Aorta (tissue), 5 donors: ENCODE measurements around the gene DNAJB8. TPM values are rescaled to one million over a fixed set of nuclear protein-coding genes. Genes with fewer than 3 reads are reported as not detected.

Source experiments
- ATAC-seq: fragments of 200-7000 bp; cut with Tn5 transposase; one replicate; pipeline ENCODE4 v1.9.1; 2022; ENCODE audit warnings: moderate library complexity; ENCODE audit not compliant: low FRiP score
- DNase-seq, 2 donors: peaks; one replicate each; pipeline ENCODE4 v3.0.0-alpha.2; 2020
- H3K27ac ChIP-seq, 2 donors: one replicate each; pipeline ENCODE4 v1.5.1; 2013; ENCODE audit warnings: low read length in 2 of 2, mild to moderate bottlenecking in 2 of 2, moderate library complexity in 2 of 2, control low read depth in 1 of 2, inconsistent platforms in 1 of 2, low read depth in 1 of 2
- H3K27me3 ChIP-seq, 2 donors: one replicate each; pipeline ENCODE4 v1.6.1; 2013; ENCODE audit warnings: control low read depth in 1 of 2, low read length in 1 of 2, mild to moderate bottlenecking in 1 of 2, moderate library complexity in 1 of 2; ENCODE audit not compliant: insufficient read depth in 2 of 2, control insufficient read depth in 1 of 2
- H3K36me3 ChIP-seq, 2 donors: one replicate each; pipeline ENCODE4 v1.6.1; 2013; ENCODE audit warnings: control low read depth in 1 of 2, low read length in 1 of 2, mild to moderate bottlenecking in 1 of 2; ENCODE audit not compliant: insufficient read depth in 2 of 2, control insufficient read depth in 1 of 2
- H3K4me1 ChIP-seq, 2 donors: one replicate each; pipeline ENCODE4 v1.6.1; 2013; ENCODE audit warnings: low read length in 2 of 2, control low read depth in 1 of 2, mild to moderate bottlenecking in 1 of 2, moderate library complexity in 1 of 2; ENCODE audit not compliant: insufficient read depth in 2 of 2, control insufficient read depth in 1 of 2
- H3K4me3 ChIP-seq, 2 donors: one replicate each; pipeline ENCODE4 v1.5.1; 2013; ENCODE audit warnings: low read length in 2 of 2, control low read depth in 1 of 2, mild to moderate bottlenecking in 1 of 2
- H3K9me3 ChIP-seq: one replicate; pipeline ENCODE4 v1.6.1; 2013; ENCODE audit warnings: mild to moderate bottlenecking, low read length; ENCODE audit not compliant: control insufficient read depth
- WGBS, 2 donors: extraction: QIAGEN DNeasy Blood & Tissue Kit; methylation state at CpG; one replicate each; pipeline ENCODE4 v1.1.7; 2013; 5-methylcytosine and 5-hydroxymethylcytosine counted together
- intact Hi-C, 2 donors: fragments of 100-400 bp; cut with DNase I; formaldehyde crosslinking; loops; one replicate each; pipeline versions ENCODE4 v1.14.2 to v1.15.0; 2022
- polyA plus RNA-seq, 2 donors: library from polyadenylated mRNA; stranded (reverse); fragments of 200-250 nt; gene quantifications; one replicate each; pipeline ENCODE4 v1.2.3, GENCODE V29; 2013
- total RNA-seq, 2 donors: library from RNA; stranded (reverse); fragmentation: NEBNext Ultra II Directional; extraction: Animal tissue kit (Norgen Biotek cat#: 25700); gene quantifications; one replicate each; pipeline ENCODE4 v1.2.1, GENCODE V29; 2021
- donor health status: healthy with polysubstance abuse.
- donor health status: Bipolar disorder and iron deficiency.
- donor health status: DM: no; HTN: no; CAD: no.
- donor health status: DM: no; HTN: no; CAD: no.
- donor health status: DM: yes; HTN: yes; CAD: no.

DNAJB8 gene
- total and polyA plus RNA-seq, 4 donors = not detected

DNA sequence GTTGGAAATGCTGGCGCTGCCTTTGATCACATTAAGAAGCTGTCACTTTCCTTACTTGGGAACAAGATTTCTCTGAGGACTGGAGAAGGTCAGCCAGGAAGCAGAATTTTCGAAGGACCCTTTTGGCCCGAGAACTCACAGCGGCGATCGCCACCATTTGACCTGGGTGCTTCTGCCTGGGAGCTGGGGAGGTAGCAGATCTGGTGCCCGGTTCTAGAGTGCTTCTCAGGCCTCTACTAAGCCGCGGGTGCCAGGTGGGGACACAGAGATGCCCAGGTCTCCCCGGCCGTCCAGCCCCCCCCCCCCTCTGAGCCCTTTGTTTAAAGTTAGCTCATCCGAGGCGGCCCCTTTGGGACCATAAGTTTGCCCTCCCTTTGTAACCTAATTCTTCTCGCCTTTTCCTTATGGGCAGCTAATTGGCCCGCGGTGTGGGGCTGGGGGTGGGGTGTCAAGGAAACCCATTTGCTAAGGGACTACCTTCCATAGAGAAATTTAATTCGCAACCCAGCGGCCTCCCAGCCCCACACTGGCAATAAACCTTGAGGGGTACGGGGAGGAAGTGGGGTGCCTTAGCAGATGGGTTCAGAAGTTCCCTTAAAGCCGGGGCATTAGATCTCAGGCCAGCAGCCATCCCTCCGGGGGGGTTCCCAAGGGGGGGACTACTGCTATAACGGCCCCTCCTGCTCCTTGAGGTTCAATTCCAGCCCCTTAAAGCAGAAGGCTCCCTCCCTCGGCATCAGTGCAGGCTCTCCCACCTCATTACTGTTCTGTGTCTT is 24.4 kb upstream of the DNAJB8 start:
- H3K9me3 ChIP-seq = no peaks in the 10 kb centered on the region
- no peak for ATAC-seq
- 13 to 39% methylated on average over 23 of the region's 23 CpGs for WGBS, 2 donors
- intact Hi-C loops = no loop called here
- no peaks in the 10 kb centered on the region for H3K36me3 ChIP-seq
- no peak overlapping the region for H3K4me3 ChIP-seq
- H3K27ac ChIP-seq = no peak overlapping the region
- H3K4me1 ChIP-seq = no peaks in the 10 kb centered on the region
- no peaks in the 10 kb centered on the region for H3K27me3 ChIP-seq
- DNase-seq = peak in 1 of 2 donors; percentile 60

DNA sequence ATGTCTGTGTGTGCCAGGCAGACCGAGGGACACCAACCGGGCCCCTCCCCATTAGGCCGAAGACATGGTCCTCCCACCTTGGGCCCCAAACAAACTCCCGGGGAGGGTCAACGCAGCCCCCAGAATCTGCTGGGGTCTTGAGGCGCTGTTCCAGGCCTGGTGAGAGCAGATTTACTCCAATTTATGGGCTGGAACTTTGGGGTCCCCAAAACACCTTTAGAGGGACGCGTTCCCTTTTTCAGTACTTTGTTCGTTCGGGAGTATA is 23.9 kb upstream of the DNAJB8 start:
- intact Hi-C loops = no loop called here
- WGBS, 2 donors = 17 to 38% methylated on average over 10 of the region's 10 CpGs
- Histone ChIP-seq H3K4me1 (no peaks in the 10 kb centered on the region), H3K27ac (no peak overlapping the region), H3K4me3 (no peak overlapping the region), H3K36me3 (no peaks in the 10 kb centered on the region), H3K9me3 (no peaks in the 10 kb centered on the region), H3K27me3 (no peaks in the 10 kb centered on the region)
- peak in 1 of 2 donors; percentile 75 for DNase-seq
- no peak for ATAC-seq

DNA sequence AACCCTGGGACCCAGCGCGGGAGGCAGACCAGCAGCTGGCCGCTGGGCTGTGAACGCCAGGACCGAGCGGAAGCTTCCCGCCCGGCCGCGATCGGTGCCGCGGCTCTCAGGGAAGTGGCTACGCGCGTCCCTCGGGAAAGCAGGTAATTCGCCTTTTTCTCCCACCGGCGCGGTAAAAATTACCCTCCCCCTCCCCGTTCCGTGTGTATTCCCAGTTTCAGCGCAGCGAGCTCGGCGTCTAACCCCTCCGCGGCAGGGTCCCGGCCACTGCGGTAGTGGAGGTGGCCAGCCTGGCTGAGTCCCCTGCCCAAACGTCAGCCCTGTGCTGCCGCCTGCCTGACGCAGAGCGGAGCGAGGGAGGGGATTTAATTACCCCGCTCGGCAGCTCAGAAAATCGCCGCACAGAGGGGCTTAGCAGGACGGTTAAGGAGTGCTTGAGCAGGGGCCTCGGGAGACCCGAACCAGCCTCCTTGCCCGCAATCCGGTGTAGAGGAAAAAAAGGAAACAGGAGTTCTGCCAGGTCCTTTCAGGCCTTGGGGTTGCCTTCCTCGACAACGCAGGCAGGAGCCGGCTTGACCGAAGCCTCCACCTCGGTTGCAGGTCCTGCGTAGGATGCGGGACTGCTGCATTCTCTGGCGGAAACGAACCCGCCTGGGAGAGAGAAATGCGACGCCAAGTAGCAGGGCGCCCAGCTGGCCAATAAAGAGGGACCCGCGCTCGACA is 23.4 kb upstream of the DNAJB8 start:
- no peak overlapping the region for H3K27ac ChIP-seq
- no peak for ATAC-seq
- H3K27me3 ChIP-seq = no peaks in the 10 kb centered on the region
- no peaks in the 10 kb centered on the region for H3K36me3 ChIP-seq
- no peaks in the 10 kb centered on the region for H3K4me1 ChIP-seq
- intact Hi-C loops = loop anchor here in 1 of 2 donors (5.0 kb wide), 1 partner anchor 58 kb away; no protein-coding TSS in a partner anchor
- WGBS, 2 donors = 3 to 8% methylated on average over 61 of the region's 61 CpGs
- DNase-seq = peak in 1 of 2 donors; percentile 78
- no peaks in the 10 kb centered on the region for H3K9me3 ChIP-seq
- peak overlapping the region; percentile 37 to 39 for H3K4me3 ChIP-seq

DNA sequence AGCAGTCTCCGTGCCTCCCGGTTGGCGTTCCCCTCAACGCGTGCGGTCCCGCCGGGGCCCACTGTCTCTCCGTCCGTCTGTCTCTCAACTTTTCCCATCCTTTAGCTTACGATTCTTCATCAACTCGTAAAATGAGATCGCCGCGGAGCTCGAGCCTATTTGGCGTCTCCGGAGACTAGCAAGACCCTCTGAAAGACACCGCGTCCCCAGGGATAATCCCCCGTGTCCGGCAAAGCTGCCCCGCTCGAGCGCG is 22.9 kb upstream of the DNAJB8 start:
- 0 to 1% methylated on average over 26 of the region's 26 CpGs for WGBS, 2 donors
- Histone ChIP-seq H3K27ac (no peak overlapping the region), H3K4me3 (peak overlapping the region; percentile 37 to 39), H3K27me3 (no peaks in the 10 kb centered on the region), H3K4me1 (no peaks in the 10 kb centered on the region), H3K36me3 (no peaks in the 10 kb centered on the region), H3K9me3 (no peaks in the 10 kb centered on the region)
- no peak for ATAC-seq
- intact Hi-C loops = loop anchor here in 1 of 2 donors (5.0 kb wide), 1 partner anchor 57 kb away; no protein-coding TSS in a partner anchor
- DNase-seq = no peak

DNA sequence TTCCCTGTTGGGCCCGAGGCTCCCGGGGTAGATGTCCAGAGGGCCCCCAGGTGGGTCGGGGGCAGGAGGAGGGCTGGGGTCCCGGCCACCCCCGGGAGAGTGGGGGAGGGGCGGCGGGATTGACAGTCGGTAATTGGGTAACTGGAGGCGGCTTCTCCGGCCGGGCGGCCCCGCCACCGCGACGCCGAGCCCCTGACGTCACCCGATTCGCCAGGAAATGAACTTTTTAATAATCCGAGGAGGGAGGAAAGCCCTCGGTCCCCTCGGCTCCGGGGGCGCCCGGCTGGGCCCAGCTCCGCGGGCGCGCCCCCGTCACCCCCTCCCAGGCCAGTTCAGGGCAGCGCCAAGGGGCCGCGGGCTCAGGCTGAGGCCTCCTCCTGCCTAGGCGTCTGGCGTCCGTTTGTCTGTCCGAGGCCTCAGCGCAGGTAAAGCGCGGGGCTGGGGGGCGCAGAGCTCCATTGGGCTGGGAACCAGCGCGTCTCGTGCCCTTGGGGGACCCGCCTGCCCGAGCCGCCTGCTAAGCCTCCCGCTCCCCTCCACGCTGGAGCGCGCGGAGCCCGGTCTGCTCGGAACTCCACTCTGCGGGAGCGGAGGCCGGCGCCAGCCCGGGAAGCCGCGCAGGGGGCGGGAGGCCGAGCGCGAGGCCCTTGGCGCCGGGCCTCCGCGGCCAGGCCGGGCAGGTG is 22.4 kb upstream of the DNAJB8 start:
- WGBS, 2 donors = 0 to 1% methylated on average over 63 to 71 of the region's 71 CpGs
- ATAC-seq (peak; percentile 27), DNase-seq (peak in 1 of 2 donors; percentile 86)
- no peaks in the 10 kb centered on the region for H3K27me3 ChIP-seq
- peak overlapping the region; percentile 37 to 39 for H3K4me3 ChIP-seq
- no peak overlapping the region for H3K27ac ChIP-seq
- no peaks in the 10 kb centered on the region for H3K4me1 ChIP-seq
- no peaks in the 10 kb centered on the region for H3K9me3 ChIP-seq
- no peaks in the 10 kb centered on the region for H3K36me3 ChIP-seq
- intact Hi-C loops = loop anchor here in 1 of 2 donors (5.0 kb wide), 1 partner anchor 57 kb away; no protein-coding TSS in a partner anchor

DNA sequence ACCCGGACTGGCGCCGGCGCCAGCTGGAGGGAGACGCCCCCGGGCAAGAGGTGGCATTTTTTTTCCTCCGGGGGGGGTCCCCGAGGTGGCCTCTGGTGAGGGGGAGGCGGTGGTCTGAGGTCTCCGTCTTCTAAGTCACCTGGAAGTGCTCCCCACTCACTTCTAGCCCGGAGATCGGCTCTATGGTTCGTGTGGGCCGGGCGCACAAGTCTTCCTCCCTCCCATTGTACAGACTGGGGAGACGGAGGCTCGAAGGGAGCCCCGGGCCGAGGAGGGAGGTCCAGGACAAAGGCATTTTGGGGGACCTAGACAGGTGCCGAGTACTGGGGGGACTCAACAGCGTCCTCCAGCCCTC is 21.9 kb upstream of the DNAJB8 start:
- Histone ChIP-seq H3K36me3 (no peaks in the 10 kb centered on the region), H3K4me1 (no peaks in the 10 kb centered on the region), H3K9me3 (no peaks in the 10 kb centered on the region), H3K27ac (no peak overlapping the region), H3K27me3 (no peaks in the 10 kb centered on the region), H3K4me3 (peak overlapping the region; percentile 37 to 39)
- ATAC-seq = no peak
- 3 to 4% methylated on average over 20 to 21 of the region's 21 CpGs for WGBS, 2 donors
- intact Hi-C loops = loop anchor here in 1 of 2 donors (5.0 kb wide), 1 partner anchor 56 kb away; no protein-coding TSS in a partner anchor
- no peak for DNase-seq

DNA sequence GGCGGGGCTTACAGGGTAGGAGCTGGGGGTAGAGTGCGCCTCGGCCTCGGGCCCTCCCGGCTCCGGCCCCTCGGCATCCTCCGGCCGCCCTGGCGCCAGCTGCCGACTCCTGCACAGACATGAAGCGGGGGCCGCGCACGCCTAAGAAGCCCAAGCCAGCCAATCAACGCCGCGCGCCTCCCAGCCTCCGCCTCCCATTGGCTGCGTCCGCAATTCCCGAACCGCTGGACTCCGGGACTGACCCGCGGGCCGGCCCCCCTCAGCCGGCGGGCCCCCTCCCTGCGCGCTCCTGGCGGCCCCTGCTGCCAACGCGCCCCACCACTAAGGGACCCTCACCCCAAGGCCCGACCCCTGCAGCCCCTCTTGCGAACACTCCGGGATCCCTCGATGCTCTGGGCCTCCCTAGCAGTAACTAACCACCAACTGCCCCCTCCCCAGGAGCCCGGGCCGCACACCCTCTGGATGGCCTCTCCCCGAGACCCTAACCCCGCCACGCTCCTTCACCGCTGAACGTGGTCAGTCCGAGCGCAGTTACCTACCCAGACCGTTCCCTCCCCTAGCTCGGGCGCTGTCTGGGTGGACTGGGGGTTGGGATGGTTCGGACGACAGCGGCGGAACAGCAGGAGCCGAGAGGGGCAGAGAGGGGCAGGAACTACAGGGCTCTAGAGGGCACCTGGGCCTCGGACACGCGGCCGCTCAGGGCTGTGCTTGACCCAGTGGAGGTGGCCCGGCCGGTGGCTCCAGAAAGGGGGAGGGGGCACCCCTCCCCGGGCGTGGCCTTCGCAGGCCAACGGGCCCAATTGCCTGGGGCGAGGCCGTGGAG is 21.3 kb upstream of the DNAJB8 start:
- H3K27me3 ChIP-seq = no peaks in the 10 kb centered on the region
- H3K27ac ChIP-seq = no peak overlapping the region
- no peaks in the 10 kb centered on the region for H3K36me3 ChIP-seq
- no peaks in the 10 kb centered on the region for H3K4me1 ChIP-seq
- WGBS, 2 donors = 1 to 2% methylated on average over 55 to 68 of the region's 68 CpGs
- peak; percentile 81 to 94 for DNase-seq
- intact Hi-C loops = loop anchor here in 1 of 2 donors (5.0 kb wide), 1 partner anchor 56 kb away; no protein-coding TSS in a partner anchor
- H3K9me3 ChIP-seq = no peaks in the 10 kb centered on the region
- peak; percentile 75 for ATAC-seq
- peak overlapping the region; percentile 24 to 62 for H3K4me3 ChIP-seq

DNA sequence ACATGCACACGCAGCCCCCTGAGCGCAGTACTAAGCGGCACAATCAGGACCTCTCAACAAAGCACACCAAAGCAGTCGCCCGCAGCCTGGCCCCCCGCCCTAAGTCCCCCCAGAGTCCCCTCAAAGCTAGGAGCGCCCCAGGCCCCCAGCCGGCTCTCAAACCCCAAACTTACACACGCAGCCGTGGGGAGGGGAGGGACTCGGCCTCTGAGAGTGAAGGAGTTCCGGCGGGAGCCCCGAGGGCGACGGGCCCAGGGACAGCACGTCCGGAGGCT is 20.8 kb upstream of the DNAJB8 start:
- DNase-seq (no peak), ATAC-seq (no peak)
- H3K9me3 ChIP-seq = no peaks in the 10 kb centered on the region
- H3K36me3 ChIP-seq = no peaks in the 10 kb centered on the region
- WGBS, 2 donors = 1 to 3% methylated on average over 12 to 18 of the region's 18 CpGs
- peak overlapping the region; percentile 23 to 62 for H3K4me3 ChIP-seq
- H3K27ac ChIP-seq = no peak overlapping the region
- H3K27me3 ChIP-seq = no peaks in the 10 kb centered on the region
- intact Hi-C loops = loop anchor here in 1 of 2 donors (5.0 kb wide), 1 partner anchor 55 kb away; no protein-coding TSS in a partner anchor
- H3K4me1 ChIP-seq = no peaks in the 10 kb centered on the region
